Liver (tissue), 9 donors: ENCODE measurements around the gene APP. TPM values are rescaled to one million over a fixed set of nuclear protein-coding genes. Genes with fewer than 3 reads are reported as not detected.
"Not testable (repeated sequence)": the region's sequence is repeated elsewhere in the genome, so short reads cannot be mapped to it uniquely, and the experiment has no call there.

Source experiments
- DNase-seq: peaks from one replicate; pipeline ENCODE4 v3.0.0-alpha.2; 2017; ENCODE audit warnings: low spot score
- H3K27ac ChIP-seq, 2 donors: one replicate each; pipeline ENCODE4 v1.7.0; 2013; ENCODE audit warnings: inconsistent platforms in 2 of 2, low read length in 2 of 2, control low read depth in 1 of 2, low read depth in 1 of 2, mild to moderate bottlenecking in 1 of 2
- H3K27me3 ChIP-seq, 4 donors: one replicate each; pipeline versions ENCODE4 v1.6.1 to v1.7.0; 2013; ENCODE audit warnings: low read length in 3 of 4, inconsistent platforms in 1 of 4, mild to moderate bottlenecking in 1 of 4, moderate library complexity in 1 of 4; ENCODE audit not compliant: control insufficient read depth in 4 of 4, insufficient read depth in 4 of 4
- H3K36me3 ChIP-seq, 4 donors: one replicate each; pipeline versions ENCODE4 v1.6.1 to v1.7.0; 2013; ENCODE audit warnings: low read length in 3 of 4, mild to moderate bottlenecking in 3 of 4, low read depth in 1 of 4, moderate library complexity in 1 of 4; ENCODE audit not compliant: control insufficient read depth in 4 of 4, insufficient read depth in 3 of 4
- H3K4me1 ChIP-seq, 4 donors: one replicate each; pipeline versions ENCODE4 v1.6.1 to v1.7.0; 2013; ENCODE audit warnings: low read length in 3 of 4, mild to moderate bottlenecking in 3 of 4, moderate library complexity in 1 of 4; ENCODE audit not compliant: control insufficient read depth in 4 of 4, insufficient read depth in 4 of 4
- H3K4me3 ChIP-seq, 3 donors: one replicate each; pipeline versions ENCODE4 v1.6.1 to v1.7.0; 2013; ENCODE audit warnings: low read length in 3 of 3, control low read depth in 1 of 3, low read depth in 1 of 3, mild to moderate bottlenecking in 1 of 3
- H3K9ac ChIP-seq, 2 donors: one replicate each; pipeline ENCODE4 v1.7.0; 2013; ENCODE audit warnings: low read length in 2 of 2, mild to moderate bottlenecking in 2 of 2, moderate library complexity in 2 of 2, control low read depth in 1 of 2, low read depth in 1 of 2
- H3K9me3 ChIP-seq, 4 donors: one replicate each; pipeline versions ENCODE4 v1.6.1 to v1.7.0; 2013; ENCODE audit warnings: low read length in 3 of 4; ENCODE audit not compliant: control insufficient read depth in 4 of 4
- FOXA2 ChIP-seq: IDR thresholded peaks from 2 replicates; pipeline ENCODE4 v1.6.1; 2016; ENCODE audit warnings: antibody characterized with exemption
- GABPA ChIP-seq, 2 donors: IDR thresholded peaks in 1 of 2; conservative IDR thresholded peaks in 1 of 2; 2 replicates each; pipeline ENCODE4 v1.6.1; 2016; ENCODE audit warnings: antibody characterized with exemption in 2 of 2, mild to moderate bottlenecking in 1 of 2, moderate library complexity in 1 of 2
- HNF4G ChIP-seq: IDR thresholded peaks from 2 replicates; pipeline ENCODE4 v1.6.1; 2016; ENCODE audit warnings: antibody characterized with exemption
- MAX ChIP-seq: IDR thresholded peaks from 2 replicates; pipeline ENCODE4 v1.6.1; 2016; ENCODE audit warnings: antibody characterized with exemption
- TAF1 ChIP-seq: conservative IDR thresholded peaks from 2 replicates; pipeline ENCODE4 v1.6.1; 2016; ENCODE audit warnings: antibody characterized with exemption, mild to moderate bottlenecking
- YY1 ChIP-seq: IDR thresholded peaks from 2 replicates; pipeline ENCODE4 v1.6.1; 2016; ENCODE audit warnings: antibody characterized with exemption, mild to moderate bottlenecking
- ZBTB33 ChIP-seq: IDR thresholded peaks from 2 replicates; pipeline ENCODE4 v1.6.1; 2016; ENCODE audit warnings: antibody characterized with exemption
- whole genome bisulfite sequencing: extraction: QIAGEN DNeasy Blood & Tissue Kit; methylation state at CpG from one replicate; pipeline ENCODE4 v1.1.7; 2013; 5-methylcytosine and 5-hydroxymethylcytosine counted together
- polyA plus RNA-seq, 2 donors: library from polyadenylated mRNA; stranded (reverse) in 1 of 2; unstranded in 1 of 2; fragments of 200-250 nt in 1 of 2; fragments of >200 nt in 1 of 2; fragmentation: Nextera tagmentation in 1 of 2; extraction: Ambion mirVana in 1 of 2; gene quantifications; one replicate each; pipeline versions ENCODE4 v1.2.1 to v1.2.3, GENCODE V29; 2013 to 2015
- total RNA-seq, 2 donors: library from RNA; depleted of rRNA; stranded (reverse); fragments of >200 nt; gene quantifications; one replicate each; pipeline ENCODE4 v1.2.3, GENCODE V29; 2014
- donor health status: healthy.
- donor health status: healthy.
- donor health status: healthy.
- donor health status: healthy.
- donor health status: healthy.

Gene APP
- total and polyA plus RNA-seq, 4 donors, result 24.9 to 201 (median 111) TPM

- no peak for TF ChIP-seq ZBTB33
- no peak for TF ChIP-seq HNF4G
- TF ChIP-seq GABPA (IDR thresholded peaks at IDR 0.05 in 1 of 2, conservative IDR thresholded peaks at IDR 0.05 in 1 of 2), result no peak
Measured at GRCh38 chr21:26028183-26028582, 142.4 kb downstream of the APP start (continued).

GRCh38 chr21:26027696-26028095 lies 142.9 kb downstream of the APP start:
- Histone ChIP-seq H3K27me3 (no peaks in the 10 kb centered on the region), H3K4me1 (no peaks in the 10 kb centered on the region), H3K9ac (no peak overlapping the region), H3K36me3 (no peaks in the 10 kb centered on the region), H3K27ac (no peak overlapping the region), H3K4me3 (no peak overlapping the region), H3K9me3 (no peaks in the 10 kb centered on the region)
- whole genome bisulfite sequencing, result 96% methylated on average over 8 of the region's 8 CpGs
- no peak for DNase-seq
- TF ChIP-seq FOXA2 (no peak), MAX (no peak), ZBTB33 (no peak)

- Histone ChIP-seq H3K4me3 (no peak overlapping the region), H3K27ac (no peak overlapping the region), H3K9me3 (no peaks in the 10 kb centered on the region), H3K4me1 (no peaks in the 10 kb centered on the region), H3K9ac (no peak overlapping the region), H3K27me3 (no peaks in the 10 kb centered on the region), H3K36me3 (peaks cover 0 to 9% (median 4%) of the 10 kb centered on the region in 4 donors)
- WGBS, result 75% methylated on average over 9 of the region's 9 CpGs
- TF ChIP-seq TAF1, result no peak
- no peak for TF ChIP-seq YY1
- no peak for TF ChIP-seq FOXA2
- no peak for DNase-seq
Measured at GRCh38 chr21:26025536-26026512, 144.7 kb downstream of the APP start.

GRCh38 chr21:26023406-26023805 lies 147.2 kb downstream of the APP start:
- not testable (repeated sequence) for H3K27ac ChIP-seq, H3K9ac ChIP-seq, H3K4me1 ChIP-seq, H3K4me3 ChIP-seq, H3K27me3 ChIP-seq, DNase-seq, H3K9me3 ChIP-seq
- H3K36me3 ChIP-seq, result peaks cover 0 to 17% (median 4%) of the 10 kb centered on the region in 4 donors
- 98% methylated on average over 4 of the region's 4 CpGs for WGBS

GRCh38 chr21:26022598-26023337 lies 147.8 kb downstream of the APP start:
- H3K4me3 ChIP-seq, H3K27ac ChIP-seq, H3K4me1 ChIP-seq, H3K27me3 ChIP-seq, DNase-seq, H3K9ac ChIP-seq, H3K9me3 ChIP-seq: not testable (repeated sequence)
- WGBS, result 98% methylated on average over 6 of the region's 6 CpGs
- H3K36me3 ChIP-seq, result peaks cover 0 to 17% (median 4%) of the 10 kb centered on the region in 4 donors
